OCI-LY7 (cell line): ENCODE measurements around the gene THAP10.

ENCODE experiments used
- CTCF ChIP-seq: fragments of 200-600 bp; sonication (generic); conservative IDR thresholded peaks from 2 replicates; pipeline ENCODE4 v1.5.1; 2014; ENCODE audit warnings: mild to moderate bottlenecking, antibody characterized with exemption, low read length, moderate library complexity, mixed read lengths
- EZH2phosphoT487 ChIP-seq: fragments of 200-600 bp; sonication (generic); IDR thresholded peaks from 2 replicates; pipeline ENCODE4 v1.6.1; 2018; ENCODE audit warnings: low read depth, borderline replicate concordance, mild to moderate bottlenecking, mixed run types, antibody characterized with exemption, low read length, moderate library complexity, mixed read lengths

DNA sequence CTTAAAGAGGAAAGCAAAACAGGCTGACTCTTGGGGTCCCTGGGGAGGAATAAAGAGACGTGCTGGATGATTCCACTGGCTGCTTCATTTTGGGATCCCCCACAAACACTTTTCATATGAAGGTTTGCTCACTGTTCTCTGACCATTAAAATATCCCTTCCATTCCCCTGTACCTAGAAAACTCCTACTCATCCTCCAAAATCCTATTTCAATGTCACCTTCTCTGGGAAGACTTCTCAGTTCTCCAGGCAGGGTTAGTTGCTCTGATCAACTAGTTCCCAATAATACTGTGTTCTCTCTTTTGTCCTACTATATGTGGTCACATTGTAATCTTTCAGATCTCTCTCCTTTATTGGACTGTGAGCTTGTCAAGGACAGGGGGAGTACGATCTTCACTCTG lies 57.2 kb downstream of the THAP10 start:
- TF ChIP-seq CTCF (no peak), EZH2phosphoT487 (no peak)
